SH-SY5Y (cell line): Measurements from ENCODE around the gene FAM13B.

Source experiments
- GATA2 ChIP-seq: IDR thresholded peaks from 2 replicates; pipeline ENCODE4 v1.6.1; 2011; ENCODE audit warnings: mild to moderate bottlenecking, low read depth, low read length
- GATA3 ChIP-seq: IDR thresholded peaks from 2 replicates; pipeline ENCODE4 v1.6.1; 2011; ENCODE audit warnings: low read depth, mild to moderate bottlenecking, low read length, moderate library complexity

- no peak for TF ChIP-seq GATA2
- TF ChIP-seq GATA3, result no peak
Measured at GRCh38 chr5:137954131-137954879, 78.6 kb downstream of the FAM13B start.
